K562 (cell line): Measurements from ENCODE around the gene BEST4. TPM values are rescaled to one million over a fixed set of nuclear protein-coding genes. Genes with fewer than 3 reads are reported as not detected.

Experiments
- ADNP ChIP-seq: fragments of 200-800 bp; sonication (Bioruptor generic); IDR thresholded peaks from 2 replicates; pipeline ENCODE4 v1.6.1; 2016; ENCODE audit warnings: missing genetic modification characterization, missing compliant biosample characterization
- ARNT ChIP-seq, 2 experiments: fragments of 450-650 bp; IDR thresholded peaks; 2 replicates each; pipeline ENCODE4 v1.6.1; 2016; ENCODE audit warnings: mild to moderate bottlenecking in 1 of 2
- BCOR ChIP-seq: fragments of 450-650 bp; IDR thresholded peaks from 2 replicates; pipeline ENCODE4 v1.6.1; 2016
- CREB1 ChIP-seq, 2 experiments: sonication (generic) in 1 of 2; formaldehyde crosslinking in 1 of 2; IDR thresholded peaks; 2 replicates each; pipeline versions ENCODE4 v1.6.1 to v1.8.0; 2012 to 2022; ENCODE audit warnings: inconsistent platforms in 1 of 2, mild to moderate bottlenecking in 1 of 2, missing genetic modification reagents in 1 of 2, moderate library complexity in 1 of 2
- EP300 ChIP-seq: IDR thresholded peaks from 2 replicates; pipeline ENCODE4 v1.6.1; 2012; ENCODE audit warnings: low read length, improper control_type of control experiment
- NFXL1 ChIP-seq: fragments of 450-650 bp; formaldehyde crosslinking; IDR thresholded peaks from 2 replicates; pipeline ENCODE4 v1.4.0; 2021; ENCODE audit warnings: mild to moderate bottlenecking
- POLR2B ChIP-seq: fragments of 450-650 bp; IDR thresholded peaks from 2 replicates; pipeline ENCODE4 v1.6.1; 2018; ENCODE audit warnings: low read depth; ENCODE audit not compliant: partially characterized antibody
- POLR3A ChIP-seq: IDR thresholded peaks from 2 replicates; pipeline ENCODE4 v1.6.1; 2011; ENCODE audit warnings: borderline replicate concordance, mild to moderate bottlenecking, moderate library complexity; ENCODE audit not compliant: insufficient read length, insufficient read depth; ENCODE audit errors: extremely low read depth
- PTBP1 ChIP-seq: fragments of 200-400 bp; formaldehyde crosslinking; IDR thresholded peaks from 2 replicates; pipeline ENCODE4 v1.6.1; 2017; ENCODE audit warnings: low read depth, low read length
- RBM22 ChIP-seq: fragments of 200-400 bp; formaldehyde crosslinking; IDR thresholded peaks from 2 replicates; pipeline ENCODE4 v1.6.1; 2018; ENCODE audit warnings: low read length, low read depth; ENCODE audit not compliant: poor library complexity, severe bottlenecking
- TOE1 ChIP-seq, 2 experiments: fragments of 450-650 bp in 1 of 2; sonication (generic) in 1 of 2; formaldehyde crosslinking in 1 of 2; IDR thresholded peaks; 2 replicates each; pipeline versions ENCODE4 v1.7.1 to v1.8.0; 2016 to 2022; ENCODE audit warnings: borderline replicate concordance in 2 of 2, mild to moderate bottlenecking in 2 of 2, antibody characterized with exemption in 1 of 2, inconsistent platforms in 1 of 2, low read depth in 1 of 2, missing genetic modification reagents in 1 of 2, moderate library complexity in 1 of 2
- polyA plus RNA-seq, 8 experiments: library from polyadenylated mRNA; depleted of rRNA in 4 of 8; stranded (reverse) in 5 of 8; unstranded in 3 of 8; fragments of >200 nt; fragmentation: Nextera tagmentation in 2 of 8; fragmentation: Illumina TruSeq in 1 of 8; extraction: Ambion mirVana in 2 of 8; extraction: Trizol in 1 of 8; gene quantifications; 2 replicates each; pipeline versions ENCODE4 v1.2.1 to v1.2.3, GENCODE V29; 2011 to 2014; ENCODE audit warnings: inconsistent platforms in 1 of 8, missing spikeins in 1 of 8
- total RNA-seq, 7 experiments: library from RNA; depleted of rRNA in 6 of 7; stranded (reverse); fragments of >200 nt in 6 of 7; fragmentation: Illumina TruSeq in 2 of 7; extraction: Trizol in 2 of 7; gene quantifications; 2 replicates each; pipeline versions ENCODE4 v1.2.1 to v1.2.3, GENCODE V29; 2011 to 2021; ENCODE audit warnings: low replicate concordance in 1 of 7
- TF ChIP-seq, protein P1 (sequence below): fragments of 450-650 bp; IDR thresholded peaks from 2 replicates; pipeline ENCODE4 v1.6.1; 2016; ENCODE audit warnings: mild to moderate bottlenecking, moderate library complexity
- TF ChIP-seq, protein P2 (sequence below), 2 experiments: fragments of 450-650 bp in 1 of 2; sonication (generic) in 1 of 2; formaldehyde crosslinking in 1 of 2; IDR thresholded peaks in 1 of 2; conservative IDR thresholded peaks in 1 of 2; 2 replicates each; pipeline versions ENCODE4 v1.6.1 to v1.8.1; 2016 to 2023; ENCODE audit warnings: mild to moderate bottlenecking in 2 of 2, moderate library complexity in 2 of 2, inconsistent platforms in 1 of 2, missing genetic modification reagents in 1 of 2

The BEST4 gene
- total and polyA plus RNA-seq, 9 of the 15 experiments (the other 6 are each of a cell fraction or from before 2014, with no cell fraction given), result 0.07 to 0.11 TPM; not detected in 7

DNA sequence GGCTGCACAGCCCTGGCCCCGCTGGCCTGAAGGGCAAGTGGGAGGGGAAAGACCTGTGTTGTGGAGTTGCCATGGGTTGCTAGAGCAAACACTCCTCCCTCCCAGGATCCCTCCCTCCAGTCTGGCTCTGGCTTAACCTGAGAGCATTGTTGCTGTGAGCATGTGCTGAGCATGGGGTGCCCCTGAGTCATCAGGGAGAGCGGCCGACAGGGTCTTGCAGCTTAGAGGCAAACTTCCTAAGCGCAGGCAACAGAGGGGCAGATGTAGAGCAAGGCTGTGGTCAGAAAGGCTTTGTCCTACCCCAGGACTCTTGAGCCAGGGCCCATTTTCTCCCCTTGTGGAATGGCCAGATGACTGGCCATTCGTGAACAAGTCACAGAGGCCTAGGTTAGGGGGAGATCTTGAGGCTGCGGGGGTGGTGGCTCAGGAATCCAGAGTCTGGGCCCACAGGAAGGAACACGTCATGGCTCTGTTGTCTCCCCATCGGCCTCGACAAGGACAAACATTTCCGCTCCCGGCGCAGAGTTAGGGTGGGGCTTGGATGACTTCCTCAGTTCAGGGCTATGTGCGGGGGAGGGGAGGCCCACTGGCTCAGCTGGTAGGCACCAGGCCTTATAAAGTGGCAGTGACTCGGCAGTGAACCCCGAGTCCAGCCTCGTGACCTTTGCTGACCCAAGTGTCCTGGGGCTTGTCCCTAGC is 19.5 kb upstream of the BEST4 start (continued):
- TF ChIP-seq, protein P1, sequence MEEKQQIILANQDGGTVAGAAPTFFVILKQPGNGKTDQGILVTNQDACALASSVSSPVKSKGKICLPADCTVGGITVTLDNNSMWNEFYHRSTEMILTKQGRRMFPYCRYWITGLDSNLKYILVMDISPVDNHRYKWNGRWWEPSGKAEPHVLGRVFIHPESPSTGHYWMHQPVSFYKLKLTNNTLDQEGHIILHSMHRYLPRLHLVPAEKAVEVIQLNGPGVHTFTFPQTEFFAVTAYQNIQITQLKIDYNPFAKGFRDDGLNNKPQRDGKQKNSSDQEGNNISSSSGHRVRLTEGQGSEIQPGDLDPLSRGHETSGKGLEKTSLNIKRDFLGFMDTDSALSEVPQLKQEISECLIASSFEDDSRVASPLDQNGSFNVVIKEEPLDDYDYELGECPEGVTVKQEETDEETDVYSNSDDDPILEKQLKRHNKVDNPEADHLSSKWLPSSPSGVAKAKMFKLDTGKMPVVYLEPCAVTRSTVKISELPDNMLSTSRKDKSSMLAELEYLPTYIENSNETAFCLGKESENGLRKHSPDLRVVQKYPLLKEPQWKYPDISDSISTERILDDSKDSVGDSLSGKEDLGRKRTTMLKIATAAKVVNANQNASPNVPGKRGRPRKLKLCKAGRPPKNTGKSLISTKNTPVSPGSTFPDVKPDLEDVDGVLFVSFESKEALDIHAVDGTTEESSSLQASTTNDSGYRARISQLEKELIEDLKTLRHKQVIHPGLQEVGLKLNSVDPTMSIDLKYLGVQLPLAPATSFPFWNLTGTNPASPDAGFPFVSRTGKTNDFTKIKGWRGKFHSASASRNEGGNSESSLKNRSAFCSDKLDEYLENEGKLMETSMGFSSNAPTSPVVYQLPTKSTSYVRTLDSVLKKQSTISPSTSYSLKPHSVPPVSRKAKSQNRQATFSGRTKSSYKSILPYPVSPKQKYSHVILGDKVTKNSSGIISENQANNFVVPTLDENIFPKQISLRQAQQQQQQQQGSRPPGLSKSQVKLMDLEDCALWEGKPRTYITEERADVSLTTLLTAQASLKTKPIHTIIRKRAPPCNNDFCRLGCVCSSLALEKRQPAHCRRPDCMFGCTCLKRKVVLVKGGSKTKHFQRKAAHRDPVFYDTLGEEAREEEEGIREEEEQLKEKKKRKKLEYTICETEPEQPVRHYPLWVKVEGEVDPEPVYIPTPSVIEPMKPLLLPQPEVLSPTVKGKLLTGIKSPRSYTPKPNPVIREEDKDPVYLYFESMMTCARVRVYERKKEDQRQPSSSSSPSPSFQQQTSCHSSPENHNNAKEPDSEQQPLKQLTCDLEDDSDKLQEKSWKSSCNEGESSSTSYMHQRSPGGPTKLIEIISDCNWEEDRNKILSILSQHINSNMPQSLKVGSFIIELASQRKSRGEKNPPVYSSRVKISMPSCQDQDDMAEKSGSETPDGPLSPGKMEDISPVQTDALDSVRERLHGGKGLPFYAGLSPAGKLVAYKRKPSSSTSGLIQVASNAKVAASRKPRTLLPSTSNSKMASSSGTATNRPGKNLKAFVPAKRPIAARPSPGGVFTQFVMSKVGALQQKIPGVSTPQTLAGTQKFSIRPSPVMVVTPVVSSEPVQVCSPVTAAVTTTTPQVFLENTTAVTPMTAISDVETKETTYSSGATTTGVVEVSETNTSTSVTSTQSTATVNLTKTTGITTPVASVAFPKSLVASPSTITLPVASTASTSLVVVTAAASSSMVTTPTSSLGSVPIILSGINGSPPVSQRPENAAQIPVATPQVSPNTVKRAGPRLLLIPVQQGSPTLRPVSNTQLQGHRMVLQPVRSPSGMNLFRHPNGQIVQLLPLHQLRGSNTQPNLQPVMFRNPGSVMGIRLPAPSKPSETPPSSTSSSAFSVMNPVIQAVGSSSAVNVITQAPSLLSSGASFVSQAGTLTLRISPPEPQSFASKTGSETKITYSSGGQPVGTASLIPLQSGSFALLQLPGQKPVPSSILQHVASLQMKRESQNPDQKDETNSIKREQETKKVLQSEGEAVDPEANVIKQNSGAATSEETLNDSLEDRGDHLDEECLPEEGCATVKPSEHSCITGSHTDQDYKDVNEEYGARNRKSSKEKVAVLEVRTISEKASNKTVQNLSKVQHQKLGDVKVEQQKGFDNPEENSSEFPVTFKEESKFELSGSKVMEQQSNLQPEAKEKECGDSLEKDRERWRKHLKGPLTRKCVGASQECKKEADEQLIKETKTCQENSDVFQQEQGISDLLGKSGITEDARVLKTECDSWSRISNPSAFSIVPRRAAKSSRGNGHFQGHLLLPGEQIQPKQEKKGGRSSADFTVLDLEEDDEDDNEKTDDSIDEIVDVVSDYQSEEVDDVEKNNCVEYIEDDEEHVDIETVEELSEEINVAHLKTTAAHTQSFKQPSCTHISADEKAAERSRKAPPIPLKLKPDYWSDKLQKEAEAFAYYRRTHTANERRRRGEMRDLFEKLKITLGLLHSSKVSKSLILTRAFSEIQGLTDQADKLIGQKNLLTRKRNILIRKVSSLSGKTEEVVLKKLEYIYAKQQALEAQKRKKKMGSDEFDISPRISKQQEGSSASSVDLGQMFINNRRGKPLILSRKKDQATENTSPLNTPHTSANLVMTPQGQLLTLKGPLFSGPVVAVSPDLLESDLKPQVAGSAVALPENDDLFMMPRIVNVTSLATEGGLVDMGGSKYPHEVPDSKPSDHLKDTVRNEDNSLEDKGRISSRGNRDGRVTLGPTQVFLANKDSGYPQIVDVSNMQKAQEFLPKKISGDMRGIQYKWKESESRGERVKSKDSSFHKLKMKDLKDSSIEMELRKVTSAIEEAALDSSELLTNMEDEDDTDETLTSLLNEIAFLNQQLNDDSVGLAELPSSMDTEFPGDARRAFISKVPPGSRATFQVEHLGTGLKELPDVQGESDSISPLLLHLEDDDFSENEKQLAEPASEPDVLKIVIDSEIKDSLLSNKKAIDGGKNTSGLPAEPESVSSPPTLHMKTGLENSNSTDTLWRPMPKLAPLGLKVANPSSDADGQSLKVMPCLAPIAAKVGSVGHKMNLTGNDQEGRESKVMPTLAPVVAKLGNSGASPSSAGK, result peak; percentile 100
- TF ChIP-seq POLR3A (no peak), POLR2B (peak; percentile 79), TOE1 (IDR thresholded peaks at IDR 0.05; ENCODE audit: borderline replicate concordance) (peak; percentile 86), TOE1 (CRISPR knock-in tag; IDR thresholded peaks at IDR 0.05; ENCODE audit: borderline replicate concordance, low read depth) (peak; percentile 45; the same call in 1 of the 2 replicates), ADNP (tag) (no peak), NFXL1 (CRISPR knock-in tag) (peak; percentile 73; the same call in 1 of the 2 replicates), BCOR (no peak), EP300 (peak; percentile 71; the same call in 1 of the 2 replicates), PTBP1 (no peak), RBM22 (peak; percentile 2), CREB1 (IDR thresholded peaks at IDR 0.05) (peak; percentile 77), CREB1 (CRISPR knock-in tag; IDR thresholded peaks at IDR 0.05) (peak; percentile 81), ARNT (IDR thresholded peaks at IDR 0.05) (peak; percentile 79 to 82; a peak in 3 of 4 replicates)
- TF ChIP-seq, protein P2, sequence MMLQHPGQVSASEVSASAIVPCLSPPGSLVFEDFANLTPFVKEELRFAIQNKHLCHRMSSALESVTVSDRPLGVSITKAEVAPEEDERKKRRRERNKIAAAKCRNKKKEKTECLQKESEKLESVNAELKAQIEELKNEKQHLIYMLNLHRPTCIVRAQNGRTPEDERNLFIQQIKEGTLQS (IDR thresholded peaks at IDR 0.05), result peak; percentile 97
- TF ChIP-seq, protein P2 (CRISPR knock-in tag; conservative IDR thresholded peaks at IDR 0.05), result peak; percentile 91
